DMS114 treated with DMSO at 0.1 percent for 48 hours (cell line): ENCODE results near the gene IAH1.
"Not testable (repeated sequence)": the region's sequence is repeated elsewhere in the genome, so short reads cannot be mapped to it uniquely, and the experiment has no call there.

Experiments
- DNase-seq: peaks from one replicate; lab custom pipeline; 2025; ENCODE audit not compliant: unreplicated experiment; lab: John Stamatoyannopoulos, UW

IAH1 gene

GRCh38 chr2:9472511-9472910, 1.8 kb upstream of the IAH1 start:
- no peak for DNase-seq

GRCh38 chr2:9473308-9473984, 905 bp upstream of the IAH1 start:
- DNase-seq = no peak

GRCh38 chr2:9473985-9474360, 378 bp upstream of the IAH1 start:
- DNase-seq = no peak

GRCh38 chr2:9477914-9478313, 3.6 kb downstream of the IAH1 start:
- no peak for DNase-seq

GRCh38 chr2:9478526-9478925, 4.2 kb downstream of the IAH1 start:
- DNase-seq = no peak

GRCh38 chr2:9480157-9480556, 5.8 kb downstream of the IAH1 start:
- no peak for DNase-seq

- no peak for DNase-seq
Measured at GRCh38 chr2:9483107-9483506, 8.8 kb downstream of the IAH1 start.

- DNase-seq = no peak
Measured at GRCh38 chr2:9484533-9484932, 10.2 kb downstream of the IAH1 start.

- DNase-seq = no peak
Measured at GRCh38 chr2:9488583-9489547, 14.5 kb downstream of the IAH1 start.

- no peak for DNase-seq
Measured at GRCh38 chr2:9490789-9491188, 16.4 kb downstream of the IAH1 start.

- no peak for DNase-seq
Measured at GRCh38 chr2:9492927-9493326, 18.6 kb downstream of the IAH1 start.

- no peak for DNase-seq
Measured at GRCh38 chr2:9493478-9493877, 19.1 kb downstream of the IAH1 start.

GRCh38 chr2:9494081-9494480, 19.7 kb downstream of the IAH1 start:
- no peak for DNase-seq

- DNase-seq = no peak
Measured at GRCh38 chr2:9497017-9497416, 22.7 kb downstream of the IAH1 start.

- DNase-seq = no peak
Measured at GRCh38 chr2:9498210-9498609, 23.9 kb downstream of the IAH1 start.

- DNase-seq = no peak
Measured at GRCh38 chr2:9508931-9509330, 34.6 kb downstream of the IAH1 start.

- DNase-seq = not testable (repeated sequence)
Measured at GRCh38 chr2:9513946-9514345, 39.6 kb downstream of the IAH1 start.

- DNase-seq = no peak
Measured at GRCh38 chr2:9517118-9517782, 42.9 kb downstream of the IAH1 start.

- no peak for DNase-seq
Measured at GRCh38 chr2:9518163-9518562, 43.8 kb downstream of the IAH1 start.

- DNase-seq = no peak
Measured at GRCh38 chr2:9518780-9519179, 44.4 kb downstream of the IAH1 start.

GRCh38 chr2:9519250-9519649, 44.9 kb downstream of the IAH1 start:
- DNase-seq = no peak

GRCh38 chr2:9524291-9524690, 49.9 kb downstream of the IAH1 start:
- DNase-seq = no peak
